Karpas-422 (cell line): ENCODE measurements around the gene CDC14B. TPM values are rescaled to one million over a fixed set of nuclear protein-coding genes. Genes with fewer than 3 reads are reported as not detected.

Experiments used
- DNase-seq: peaks from one replicate; pipeline ENCODE4 v3.0.0-alpha.2; 2015
- H2AFZ ChIP-seq: fragments of 200-600 bp; sonication (generic); 2 replicates; pipeline ENCODE4 v1.6.1; 2014; ENCODE audit warnings: antibody characterized with exemption, low read length, mixed read lengths
- H3K27ac ChIP-seq: fragments of 200-600 bp; sonication (generic); 2 replicates; pipeline ENCODE4 v1.5.1; 2014; ENCODE audit warnings: mild to moderate bottlenecking, low read length, moderate library complexity
- H3K27me3 ChIP-seq: fragments of 200-600 bp; sonication (generic); 2 replicates; pipeline ENCODE4 v1.6.1; 2014; ENCODE audit warnings: low read length, mixed read lengths
- H3K36me3 ChIP-seq: fragments of 200-600 bp; sonication (generic); 2 replicates; pipeline ENCODE4 v1.6.1; 2014; ENCODE audit warnings: low read length, mixed read lengths; ENCODE audit not compliant: insufficient read depth
- H3K4me1 ChIP-seq: fragments of 200-600 bp; sonication (generic); 2 replicates; pipeline ENCODE4 v1.6.1; 2014; ENCODE audit warnings: mild to moderate bottlenecking, low read length, mixed read lengths
- H3K4me2 ChIP-seq: fragments of 200-600 bp; sonication (generic); 2 replicates; pipeline ENCODE4 v1.6.1; 2014; ENCODE audit warnings: low read length, low read depth, mild to moderate bottlenecking; ENCODE audit not compliant: poor library complexity, severe bottlenecking
- H3K4me3 ChIP-seq: fragments of 200-600 bp; sonication (generic); 2 replicates; pipeline ENCODE4 v1.5.1; 2014; ENCODE audit warnings: mild to moderate bottlenecking, antibody characterized with exemption, low read length, mixed read lengths
- H3K79me2 ChIP-seq: fragments of 200-600 bp; sonication (generic); 2 replicates; pipeline ENCODE4 v1.6.1; 2014; ENCODE audit warnings: mild to moderate bottlenecking, low read length, mixed read lengths
- H3K9ac ChIP-seq: fragments of 200-600 bp; sonication (generic); 2 replicates; pipeline ENCODE4 v1.6.0; 2014; ENCODE audit warnings: low read length
- H3K9me2 ChIP-seq: fragments of 200-600 bp; sonication (generic), shearing (Covaris generic); replicated peaks from 2 replicates; pipeline ENCODE4 v1.6.0; 2014; ENCODE audit warnings: mild to moderate bottlenecking, low read length, moderate library complexity; ENCODE audit not compliant: insufficient read depth
- H3K9me3 ChIP-seq: fragments of 300-700, 200-600 bp; sonication (generic); 2 replicates; pipeline ENCODE4 v1.6.1; 2014; ENCODE audit warnings: low read length, mixed read lengths
- H4K20me1 ChIP-seq: fragments of 200-600 bp; sonication (generic); 2 replicates; pipeline ENCODE4 v1.6.1; 2014; ENCODE audit warnings: mild to moderate bottlenecking, antibody characterized with exemption, low read length, low read depth; ENCODE audit not compliant: insufficient read depth
- total RNA-seq: library from RNA; depleted of rRNA; stranded (reverse); fragments of >200 nt; shearing (Covaris generic); gene quantifications from 2 replicates; pipeline ENCODE4 v1.2.3, GENCODE V29; 2014; ENCODE audit warnings: low replicate concordance

CDC14B gene
- total RNA-seq, 1 experiment from 2014 or later: 1.3 TPM

- Histone ChIP-seq H3K27ac (no peak overlapping the region), H3K27me3 (no peaks in the 10 kb centered on the region), H3K9ac (no peak overlapping the region), H3K4me3 (no peak overlapping the region), H3K79me2 (no peaks in the 10 kb centered on the region), H2AFZ (no peak overlapping the region), H4K20me1 (no peaks in the 10 kb centered on the region), H3K9me3 (no peaks in the 10 kb centered on the region), H3K36me3 (no peaks in the 10 kb centered on the region), H3K4me2 (no peak overlapping the region), H3K4me1 (peaks cover 2% of the 10 kb centered on the region; the same call in 1 of the 2 replicates), H3K9me2 (no peaks in the 10 kb centered on the region)
- no peak for DNase-seq
These were observed 94.9 kb downstream of the CDC14B start for GRCh38 chr9:96524764-96525163.

- no peaks in the 10 kb centered on the region for H3K79me2 ChIP-seq
- no peak overlapping the region for H3K27ac ChIP-seq
- H3K9ac ChIP-seq: no peak overlapping the region
- no peak for DNase-seq
- H3K4me1 ChIP-seq: peaks cover 2% of the 10 kb centered on the region; the same call in 1 of the 2 replicates
- H3K4me3 ChIP-seq: no peak overlapping the region
- no peak overlapping the region for H2AFZ ChIP-seq
- H4K20me1 ChIP-seq: no peaks in the 10 kb centered on the region
- H3K4me2 ChIP-seq: no peak overlapping the region
- H3K9me3 ChIP-seq: no peaks in the 10 kb centered on the region
- H3K9me2 ChIP-seq: no peaks in the 10 kb centered on the region
- H3K27me3 ChIP-seq: no peaks in the 10 kb centered on the region
- H3K36me3 ChIP-seq: no peaks in the 10 kb centered on the region
These were observed 95.6 kb downstream of the CDC14B start for GRCh38 chr9:96524045-96524444.

DNA sequence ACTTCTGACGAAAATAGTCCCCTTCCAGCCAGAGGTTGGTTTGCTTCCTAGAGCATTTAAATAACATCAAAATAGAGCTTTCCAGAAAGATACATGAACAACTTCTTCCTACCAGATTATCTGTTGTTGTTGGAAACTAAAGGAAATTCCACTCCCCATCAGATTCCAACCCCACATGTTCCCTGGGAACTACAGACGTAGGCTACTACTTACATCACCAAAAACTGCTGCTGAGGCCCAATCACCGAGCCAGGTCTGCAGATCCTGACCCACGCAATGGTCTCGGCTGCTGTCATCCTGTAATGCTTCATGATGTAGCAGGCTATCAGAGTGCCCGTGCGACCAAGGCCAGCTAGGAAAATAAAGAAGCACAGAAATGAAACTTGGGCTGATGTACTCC is 96.3 kb downstream of the CDC14B start:
- no peak for DNase-seq
- H3K27me3 ChIP-seq: no peaks in the 10 kb centered on the region
- H3K4me2 ChIP-seq: no peak overlapping the region
- H2AFZ ChIP-seq: no peak overlapping the region
- no peaks in the 10 kb centered on the region for H4K20me1 ChIP-seq
- H3K79me2 ChIP-seq: no peaks in the 10 kb centered on the region
- H3K36me3 ChIP-seq: no peaks in the 10 kb centered on the region
- no peaks in the 10 kb centered on the region for H3K9me2 ChIP-seq
- H3K4me1 ChIP-seq: peaks cover 2% of the 10 kb centered on the region; the same call in 1 of the 2 replicates
- no peak overlapping the region for H3K9ac ChIP-seq
- no peak overlapping the region for H3K27ac ChIP-seq
- no peaks in the 10 kb centered on the region for H3K9me3 ChIP-seq
- H3K4me3 ChIP-seq: no peak overlapping the region

- H4K20me1 ChIP-seq: no peaks in the 10 kb centered on the region
- no peak for DNase-seq
- H3K9me3 ChIP-seq: no peaks in the 10 kb centered on the region
- H3K9me2 ChIP-seq: no peaks in the 10 kb centered on the region
- no peaks in the 10 kb centered on the region for H3K79me2 ChIP-seq
- H3K27me3 ChIP-seq: no peaks in the 10 kb centered on the region
- no peak overlapping the region for H2AFZ ChIP-seq
- no peak overlapping the region for H3K4me3 ChIP-seq
- peaks cover 2% of the 10 kb centered on the region; the same call in 1 of the 2 replicates for H3K4me1 ChIP-seq
- H3K4me2 ChIP-seq: no peak overlapping the region
- no peaks in the 10 kb centered on the region for H3K36me3 ChIP-seq
- no peak overlapping the region for H3K9ac ChIP-seq
- no peak overlapping the region for H3K27ac ChIP-seq
These were observed 97.3 kb downstream of the CDC14B start for GRCh38 chr9:96522366-96522765.

GRCh38 chr9:96519787-96520186 is 99.9 kb downstream of the CDC14B start:
- no peaks in the 10 kb centered on the region for H3K36me3 ChIP-seq
- H3K27me3 ChIP-seq: no peaks in the 10 kb centered on the region
- no peaks in the 10 kb centered on the region for H3K9me2 ChIP-seq
- no peak overlapping the region for H3K4me3 ChIP-seq
- H3K4me2 ChIP-seq: no peak overlapping the region
- H3K9me3 ChIP-seq: no peaks in the 10 kb centered on the region
- no peak overlapping the region for H3K27ac ChIP-seq
- DNase-seq: no peak
- no peaks in the 10 kb centered on the region for H3K79me2 ChIP-seq
- H2AFZ ChIP-seq: no peak overlapping the region
- H3K9ac ChIP-seq: no peak overlapping the region
- no peaks in the 10 kb centered on the region for H3K4me1 ChIP-seq
- no peaks in the 10 kb centered on the region for H4K20me1 ChIP-seq

DNA sequence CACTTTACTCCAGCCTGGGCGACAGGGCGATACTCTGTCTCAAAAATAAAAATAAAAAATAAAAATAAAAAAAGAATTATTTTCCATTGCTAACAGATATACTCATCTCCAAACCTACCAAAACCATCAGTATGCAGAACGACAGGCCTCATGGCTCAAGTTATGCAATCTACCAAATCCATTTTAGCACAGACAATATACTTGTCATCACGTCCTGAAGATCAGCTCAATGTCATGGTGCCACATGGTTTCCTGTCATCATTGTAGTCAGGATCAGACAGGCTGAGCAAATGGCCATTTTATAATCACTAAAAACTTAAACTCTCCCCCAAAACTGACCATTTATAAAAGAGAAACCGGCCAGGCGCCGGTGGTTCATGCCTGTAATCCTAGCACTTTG is 100.5 kb downstream of the CDC14B start:
- H3K4me1 ChIP-seq: no peaks in the 10 kb centered on the region
- H3K9me2 ChIP-seq: no peaks in the 10 kb centered on the region
- no peaks in the 10 kb centered on the region for H4K20me1 ChIP-seq
- DNase-seq: no peak
- no peaks in the 10 kb centered on the region for H3K36me3 ChIP-seq
- H3K27me3 ChIP-seq: no peaks in the 10 kb centered on the region
- no peak overlapping the region for H3K4me3 ChIP-seq
- H3K9ac ChIP-seq: no peak overlapping the region
- no peak overlapping the region for H3K4me2 ChIP-seq
- no peaks in the 10 kb centered on the region for H3K9me3 ChIP-seq
- H3K79me2 ChIP-seq: no peaks in the 10 kb centered on the region
- no peak overlapping the region for H3K27ac ChIP-seq
- H2AFZ ChIP-seq: no peak overlapping the region

- Histone ChIP-seq H4K20me1 (no peaks in the 10 kb centered on the region), H3K27me3 (no peaks in the 10 kb centered on the region), H3K9me2 (no peaks in the 10 kb centered on the region), H3K27ac (no peak overlapping the region), H3K9me3 (no peaks in the 10 kb centered on the region), H2AFZ (no peak overlapping the region), H3K9ac (no peak overlapping the region), H3K4me2 (no peak overlapping the region), H3K36me3 (no peaks in the 10 kb centered on the region), H3K4me1 (no peaks in the 10 kb centered on the region), H3K79me2 (no peaks in the 10 kb centered on the region), H3K4me3 (no peak overlapping the region)
- no peak for DNase-seq
These were observed 103.8 kb downstream of the CDC14B start for GRCh38 chr9:96515621-96516470.

DNA sequence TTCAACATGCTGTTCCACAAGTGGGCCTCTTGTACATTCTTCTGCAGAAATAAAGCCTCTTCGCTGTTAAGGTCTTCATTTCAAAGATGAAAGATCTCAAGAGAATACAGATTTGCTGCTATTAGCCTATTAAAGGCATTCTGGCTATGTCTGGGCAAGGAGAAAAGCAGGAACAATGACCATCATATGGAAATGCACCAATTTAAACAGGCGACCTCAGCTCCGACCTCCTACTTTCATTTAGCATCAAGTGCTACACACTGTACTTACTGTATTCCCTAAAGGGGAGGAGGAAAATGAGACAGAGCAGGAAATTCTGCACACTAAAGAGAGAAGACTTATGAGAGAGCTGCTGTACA is 104.9 kb downstream of the CDC14B start:
- no peak overlapping the region for H2AFZ ChIP-seq
- no peak for DNase-seq
- no peaks in the 10 kb centered on the region for H3K4me1 ChIP-seq
- H3K27ac ChIP-seq: no peak overlapping the region
- H3K79me2 ChIP-seq: no peaks in the 10 kb centered on the region
- no peak overlapping the region for H3K9ac ChIP-seq
- no peaks in the 10 kb centered on the region for H3K36me3 ChIP-seq
- H4K20me1 ChIP-seq: no peaks in the 10 kb centered on the region
- no peak overlapping the region for H3K4me2 ChIP-seq
- no peaks in the 10 kb centered on the region for H3K27me3 ChIP-seq
- no peak overlapping the region for H3K4me3 ChIP-seq
- H3K9me2 ChIP-seq: no peaks in the 10 kb centered on the region
- no peaks in the 10 kb centered on the region for H3K9me3 ChIP-seq
